Chondrocyte (in vitro differentiated cells): ENCODE data around the gene FRMPD4. TPM values are rescaled to one million over a fixed set of nuclear protein-coding genes. Genes with fewer than 3 reads are reported as not detected.

Experiments
- DNase-seq: peaks from one replicate; pipeline ENCODE4 v3.0.0; 2021; ENCODE audit warnings: mixed read lengths, low spot score
- H3K27ac Mint-ChIP-seq: one replicate; pipeline ENCODE4 v1.8.0; 2021; ENCODE audit warnings: mild to moderate bottlenecking, moderate library complexity, mixed read lengths; ENCODE audit not compliant: unreplicated experiment
- H3K27me3 Mint-ChIP-seq: 2 replicates; pipeline ENCODE4 v1.8.0; 2021; ENCODE audit warnings: low read depth, mixed read lengths
- H3K36me3 Mint-ChIP-seq: 2 replicates; pipeline ENCODE4 v1.8.0; 2021; ENCODE audit warnings: low read depth, mixed read lengths
- H3K4me1 Mint-ChIP-seq: 2 replicates; pipeline ENCODE4 v1.8.0; 2021; ENCODE audit warnings: low read depth, mild to moderate bottlenecking, mixed read lengths
- H3K4me3 Mint-ChIP-seq: one replicate; pipeline ENCODE4 v1.8.0; 2021; ENCODE audit warnings: mild to moderate bottlenecking, moderate library complexity, mixed read lengths; ENCODE audit not compliant: unreplicated experiment
- H3K9me3 Mint-ChIP-seq: 2 replicates; pipeline ENCODE4 v1.8.0; 2021; ENCODE audit warnings: low read depth, mixed read lengths
- total RNA-seq: library from RNA; stranded (reverse); gene quantifications from 3 replicates; pipeline ENCODE4 v1.2.1, GENCODE V29; 2021
- TF ChIP-seq, protein P1 (sequence below): fragments of 200-600 bp; sonication (generic); IDR thresholded peaks from 2 replicates; pipeline ENCODE4 v1.5.0; 2021; ENCODE audit warnings: antibody characterized with exemption, mild to moderate bottlenecking, moderate library complexity

Gene FRMPD4
- total RNA-seq, 1 donor from 2014 or later, result 0.10 TPM

DNA sequence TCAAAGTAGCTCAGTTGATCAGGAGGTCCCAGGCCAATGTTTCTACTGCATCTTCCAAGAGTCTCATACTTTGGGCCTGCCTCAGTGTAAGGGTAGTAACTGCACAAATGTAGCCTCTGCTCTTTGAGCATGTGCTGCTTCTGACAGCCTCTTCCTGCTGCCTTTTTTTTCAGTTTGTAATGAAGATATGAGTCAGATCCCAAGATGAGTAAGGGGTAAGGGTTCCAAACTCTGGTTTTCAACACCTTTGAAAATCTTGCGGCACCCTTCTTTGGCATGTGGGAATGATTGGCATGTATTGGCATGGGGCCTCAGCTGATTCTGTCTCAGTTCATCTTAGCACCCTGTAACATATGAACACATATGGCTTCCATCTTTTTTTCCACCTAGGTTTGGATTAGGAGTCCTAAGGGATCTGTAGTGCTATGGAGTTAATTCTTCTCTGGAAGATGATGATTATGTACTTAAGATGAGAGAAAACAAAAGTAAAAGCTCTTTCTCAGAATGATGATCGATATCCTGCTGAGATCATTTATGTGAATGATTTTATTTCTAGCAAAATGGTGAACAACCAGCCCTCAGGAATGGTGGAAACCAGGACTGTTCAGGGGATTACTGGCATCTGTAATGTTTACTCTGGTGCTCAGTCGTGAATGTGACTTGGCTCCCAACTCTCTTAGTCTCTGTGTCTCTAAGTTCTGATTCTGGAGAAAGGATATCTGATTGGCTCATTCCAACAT is 534.3 kb downstream of the FRMPD4 start:
- no peak for DNase-seq
- no peak overlapping the region for H3K4me3 Mint-ChIP-seq
- no peak overlapping the region for H3K27ac Mint-ChIP-seq
- TF ChIP-seq, protein P1, sequence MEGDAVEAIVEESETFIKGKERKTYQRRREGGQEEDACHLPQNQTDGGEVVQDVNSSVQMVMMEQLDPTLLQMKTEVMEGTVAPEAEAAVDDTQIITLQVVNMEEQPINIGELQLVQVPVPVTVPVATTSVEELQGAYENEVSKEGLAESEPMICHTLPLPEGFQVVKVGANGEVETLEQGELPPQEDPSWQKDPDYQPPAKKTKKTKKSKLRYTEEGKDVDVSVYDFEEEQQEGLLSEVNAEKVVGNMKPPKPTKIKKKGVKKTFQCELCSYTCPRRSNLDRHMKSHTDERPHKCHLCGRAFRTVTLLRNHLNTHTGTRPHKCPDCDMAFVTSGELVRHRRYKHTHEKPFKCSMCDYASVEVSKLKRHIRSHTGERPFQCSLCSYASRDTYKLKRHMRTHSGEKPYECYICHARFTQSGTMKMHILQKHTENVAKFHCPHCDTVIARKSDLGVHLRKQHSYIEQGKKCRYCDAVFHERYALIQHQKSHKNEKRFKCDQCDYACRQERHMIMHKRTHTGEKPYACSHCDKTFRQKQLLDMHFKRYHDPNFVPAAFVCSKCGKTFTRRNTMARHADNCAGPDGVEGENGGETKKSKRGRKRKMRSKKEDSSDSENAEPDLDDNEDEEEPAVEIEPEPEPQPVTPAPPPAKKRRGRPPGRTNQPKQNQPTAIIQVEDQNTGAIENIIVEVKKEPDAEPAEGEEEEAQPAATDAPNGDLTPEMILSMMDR, result no peak
- H3K36me3 Mint-ChIP-seq, result no peaks in the 10 kb centered on the region
- no peaks in the 10 kb centered on the region for H3K27me3 Mint-ChIP-seq
- no peaks in the 10 kb centered on the region for H3K4me1 Mint-ChIP-seq
- peaks cover 38% of the 10 kb centered on the region for H3K9me3 Mint-ChIP-seq

DNA sequence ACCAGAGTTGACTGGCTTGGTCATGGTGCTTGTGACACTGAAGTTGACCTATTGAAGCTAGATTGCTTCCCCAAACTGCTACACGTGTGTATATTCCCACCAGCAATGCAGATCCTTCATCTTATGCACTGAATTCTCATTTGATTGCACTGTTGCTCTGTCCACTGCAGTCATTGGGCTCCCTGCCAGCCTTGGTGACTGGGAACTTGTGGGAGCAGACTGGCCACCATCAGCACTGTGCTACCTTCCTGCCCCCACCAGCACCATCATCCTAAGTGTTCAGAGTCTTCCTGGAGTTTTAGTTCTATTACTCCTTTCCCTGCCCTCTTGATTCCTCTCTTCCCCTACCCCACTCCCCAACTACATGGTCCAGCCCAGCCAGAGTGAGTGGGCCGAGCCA is 535.2 kb downstream of the FRMPD4 start:
- H3K36me3 Mint-ChIP-seq, result no peaks in the 10 kb centered on the region
- TF ChIP-seq, protein P1, result no peak
- no peak for DNase-seq
- H3K9me3 Mint-ChIP-seq, result peaks cover 40% of the 10 kb centered on the region
- no peaks in the 10 kb centered on the region for H3K27me3 Mint-ChIP-seq
- no peaks in the 10 kb centered on the region for H3K4me1 Mint-ChIP-seq
- no peak overlapping the region for H3K4me3 Mint-ChIP-seq
- no peak overlapping the region for H3K27ac Mint-ChIP-seq

- Mint-ChIP-seq H3K27me3 (no peaks in the 10 kb centered on the region), H3K9me3 (peaks cover 17% of the 10 kb centered on the region), H3K36me3 (no peaks in the 10 kb centered on the region), H3K4me3 (no peak overlapping the region), H3K4me1 (no peaks in the 10 kb centered on the region), H3K27ac (no peak overlapping the region)
- DNase-seq, result no peak
- TF ChIP-seq, protein P1, result no peak
These were observed 541.2 kb downstream of the FRMPD4 start for GRCh38 chrX:12679522-12679921.

- Mint-ChIP-seq H3K4me3 (no peak overlapping the region), H3K27ac (no peak overlapping the region), H3K27me3 (no peaks in the 10 kb centered on the region), H3K9me3 (peaks cover 12% of the 10 kb centered on the region), H3K4me1 (no peaks in the 10 kb centered on the region), H3K36me3 (no peaks in the 10 kb centered on the region)
- no peak for DNase-seq
- TF ChIP-seq, protein P1, result no peak
These were observed 542.8 kb downstream of the FRMPD4 start for GRCh38 chrX:12681047-12681446.

DNA sequence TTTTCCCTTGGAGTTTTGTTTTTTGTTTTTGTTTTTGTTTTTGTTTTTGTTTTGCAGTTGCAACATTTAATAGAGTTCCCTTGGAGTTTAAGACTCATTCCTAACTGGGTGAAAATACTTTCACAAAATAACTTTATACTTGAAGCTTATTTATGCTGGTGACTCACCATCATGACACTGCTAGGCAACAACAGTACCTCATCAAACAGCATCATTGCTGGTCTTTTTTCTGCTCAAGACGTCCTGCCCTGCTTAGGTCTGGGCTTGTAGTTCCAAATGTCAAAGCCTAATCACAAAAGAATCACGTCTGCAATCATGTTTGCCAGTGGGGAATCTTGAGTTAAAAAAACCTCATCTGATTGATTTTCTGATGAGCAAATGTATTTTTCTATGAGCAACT is 547.3 kb downstream of the FRMPD4 start:
- Mint-ChIP-seq H3K27ac (no peak overlapping the region), H3K36me3 (no peaks in the 10 kb centered on the region), H3K27me3 (no peaks in the 10 kb centered on the region), H3K4me1 (no peaks in the 10 kb centered on the region), H3K9me3 (peaks cover 9% of the 10 kb centered on the region), H3K4me3 (no peak overlapping the region)
- TF ChIP-seq, protein P1, result no peak
- DNase-seq, result no peak
